ENCODE results near the gene SIK2. TPM values are rescaled to one million over a fixed set of nuclear protein-coding genes. Genes with fewer than 3 reads are reported as not detected.

SIK2 gene
- total and polyA plus RNA-seq, 11 donors, result 4.1 to 45.8 (median 27.5) TPM

- Histone ChIP-seq H3K36me3 (peaks cover 0 to 44% (median 36%) of the 10 kb centered on the region in 9 donors), H3K27ac (peak overlapping the region; percentile 60 to 98 (median 88)), H3K27me3 (no peaks in the 10 kb centered on the region), H3K4me3 (peak overlapping the region in 3 of 12 donors; percentile 5 to 30 (median 10)), H3K4me1 (peaks cover 2 to 62% (median 54%) of the 10 kb centered on the region in 12 donors), H3K9me3 (no peaks in the 10 kb centered on the region)
- intact Hi-C loops (cut with DNase I), result loop anchor here in 1 of 10 donors (1.0 kb wide), 1 partner anchor 31 kb away; no protein-coding TSS in a partner anchor
- peak in 1 of 4 donors; percentile 5 for ATAC-seq
- DNase-seq, result no peak
- TF ChIP-seq CTCF (IDR thresholded peaks at IDR 0.05) (no peak), POLR2A (IDR thresholded peaks at IDR 0.05) (no peak)
- 74 to 77% (median 76%) methylated on average over 10 of the region's 10 CpGs for WGBS, 4 donors
These were observed 127.0 kb downstream of the SIK2 start for GRCh38 chr11:111729071-111729830.

- 46 to 53% (median 46%) methylated on average over 9 of the region's 9 CpGs for WGBS, 4 donors
- peaks cover 2 to 68% (median 60%) of the 10 kb centered on the region in 12 donors for H3K4me1 ChIP-seq
- no peak for TF ChIP-seq POLR2A (IDR thresholded peaks at IDR 0.05)
- no peak for TF ChIP-seq CTCF (IDR thresholded peaks at IDR 0.05)
- intact Hi-C loops (cut with DNase I), result loop anchor here in 6 of 10 donors (1.0 to 5.0 kb wide), 2 partner anchors 30 to 37 kb away; partner anchors contain the start of gene PPP2R1B (in 5 of the 6)
- no peaks in the 10 kb centered on the region for H3K9me3 ChIP-seq
- ATAC-seq, result peak in 1 of 4 donors; percentile 26
- H3K27me3 ChIP-seq, result no peaks in the 10 kb centered on the region
- DNase-seq, result no peak
- peak overlapping the region; percentile 60 to 98 (median 88) for H3K27ac ChIP-seq
- peaks cover 0 to 38% (median 29%) of the 10 kb centered on the region in 9 donors for H3K36me3 ChIP-seq
- H3K4me3 ChIP-seq, result peak overlapping the region in 5 of 12 donors; percentile 2 to 30 (median 10)
These were observed 127.6 kb downstream of the SIK2 start for GRCh38 chr11:111729831-111730311.

GRCh38 chr11:111730871-111731591 lies 128.8 kb downstream of the SIK2 start:
- H3K27me3 ChIP-seq, result no peaks in the 10 kb centered on the region
- no peaks in the 10 kb centered on the region for H3K9me3 ChIP-seq
- H3K27ac ChIP-seq, result peak overlapping the region; percentile 28 to 98 (median 92)
- intact Hi-C loops (cut with DNase I), result loop anchor here in 5 of 10 donors (5.0 kb wide), 1 partner anchor 36 kb away; the partner anchor contains the start of gene PPP2R1B (in 5 of the 5)
- H3K4me1 ChIP-seq, result peaks cover 2 to 80% (median 70%) of the 10 kb centered on the region in 12 donors
- DNase-seq (peak in 3 of 5 donors; percentile 44 to 65 (median 59)), ATAC-seq (peak in 3 of 4 donors; percentile 8 to 52 (median 16))
- no peak for TF ChIP-seq CTCF (IDR thresholded peaks at IDR 0.05)
- TF ChIP-seq POLR2A (IDR thresholded peaks at IDR 0.05), result no peak
- WGBS, 4 donors, result 65 to 78% (median 67%) methylated on average over 19 to 22 of the region's 22 CpGs
- peaks cover 0 to 26% (median 18%) of the 10 kb centered on the region in 9 donors for H3K36me3 ChIP-seq
- H3K4me3 ChIP-seq, result peak overlapping the region in 5 of 12 donors; percentile 2 to 30 (median 6)
